Liver (tissue), 9 donors: ENCODE measurements around the gene RNFT2. TPM values are rescaled to one million over a fixed set of nuclear protein-coding genes. Genes with fewer than 3 reads are reported as not detected.

Experiments used
- DNase-seq: peaks from one replicate; pipeline ENCODE4 v3.0.0-alpha.2; 2017; ENCODE audit warnings: low spot score
- H3K27ac ChIP-seq, 2 donors: one replicate each; pipeline ENCODE4 v1.7.0; 2013; ENCODE audit warnings: inconsistent platforms in 2 of 2, low read length in 2 of 2, control low read depth in 1 of 2, low read depth in 1 of 2, mild to moderate bottlenecking in 1 of 2
- H3K27me3 ChIP-seq, 4 donors: one replicate each; pipeline versions ENCODE4 v1.6.1 to v1.7.0; 2013; ENCODE audit warnings: low read length in 3 of 4, inconsistent platforms in 1 of 4, mild to moderate bottlenecking in 1 of 4, moderate library complexity in 1 of 4; ENCODE audit not compliant: control insufficient read depth in 4 of 4, insufficient read depth in 4 of 4
- H3K36me3 ChIP-seq, 4 donors: one replicate each; pipeline versions ENCODE4 v1.6.1 to v1.7.0; 2013; ENCODE audit warnings: low read length in 3 of 4, mild to moderate bottlenecking in 3 of 4, low read depth in 1 of 4, moderate library complexity in 1 of 4; ENCODE audit not compliant: control insufficient read depth in 4 of 4, insufficient read depth in 3 of 4
- H3K4me1 ChIP-seq, 4 donors: one replicate each; pipeline versions ENCODE4 v1.6.1 to v1.7.0; 2013; ENCODE audit warnings: low read length in 3 of 4, mild to moderate bottlenecking in 3 of 4, moderate library complexity in 1 of 4; ENCODE audit not compliant: control insufficient read depth in 4 of 4, insufficient read depth in 4 of 4
- H3K4me3 ChIP-seq, 3 donors: one replicate each; pipeline versions ENCODE4 v1.6.1 to v1.7.0; 2013; ENCODE audit warnings: low read length in 3 of 3, control low read depth in 1 of 3, low read depth in 1 of 3, mild to moderate bottlenecking in 1 of 3
- H3K9ac ChIP-seq, 2 donors: one replicate each; pipeline ENCODE4 v1.7.0; 2013; ENCODE audit warnings: low read length in 2 of 2, mild to moderate bottlenecking in 2 of 2, moderate library complexity in 2 of 2, control low read depth in 1 of 2, low read depth in 1 of 2
- H3K9me3 ChIP-seq, 4 donors: one replicate each; pipeline versions ENCODE4 v1.6.1 to v1.7.0; 2013; ENCODE audit warnings: low read length in 3 of 4; ENCODE audit not compliant: control insufficient read depth in 4 of 4
- EGR1 ChIP-seq, 2 donors: IDR thresholded peaks; 2 replicates each; pipeline ENCODE4 v1.6.1; 2016 to 2018; ENCODE audit warnings: antibody characterized with exemption in 2 of 2, low read depth in 2 of 2
- FOXA1 ChIP-seq: IDR thresholded peaks from 2 replicates; pipeline ENCODE4 v1.6.1; 2016; ENCODE audit warnings: antibody characterized with exemption
- FOXA2 ChIP-seq: IDR thresholded peaks from 2 replicates; pipeline ENCODE4 v1.6.1; 2016; ENCODE audit warnings: antibody characterized with exemption
- GABPA ChIP-seq, 2 donors: IDR thresholded peaks in 1 of 2; conservative IDR thresholded peaks in 1 of 2; 2 replicates each; pipeline ENCODE4 v1.6.1; 2016; ENCODE audit warnings: antibody characterized with exemption in 2 of 2, mild to moderate bottlenecking in 1 of 2, moderate library complexity in 1 of 2
- HNF4G ChIP-seq: IDR thresholded peaks from 2 replicates; pipeline ENCODE4 v1.6.1; 2016; ENCODE audit warnings: antibody characterized with exemption
- JUND ChIP-seq, 2 donors: IDR thresholded peaks; 2 replicates each; pipeline ENCODE4 v1.6.1; 2016; ENCODE audit warnings: antibody characterized with exemption in 2 of 2
- RAD21 ChIP-seq, 2 donors: IDR thresholded peaks; 2 replicates each; pipeline ENCODE4 v1.6.1; 2016; ENCODE audit warnings: antibody characterized with exemption in 2 of 2, mild to moderate bottlenecking in 2 of 2
- SP1 ChIP-seq: IDR thresholded peaks from 2 replicates; pipeline ENCODE4 v1.6.1; 2018; ENCODE audit warnings: antibody characterized with exemption, mild to moderate bottlenecking
- TAF1 ChIP-seq: conservative IDR thresholded peaks from 2 replicates; pipeline ENCODE4 v1.6.1; 2016; ENCODE audit warnings: antibody characterized with exemption, mild to moderate bottlenecking
- YY1 ChIP-seq: IDR thresholded peaks from 2 replicates; pipeline ENCODE4 v1.6.1; 2016; ENCODE audit warnings: antibody characterized with exemption, mild to moderate bottlenecking
- WGBS: extraction: QIAGEN DNeasy Blood & Tissue Kit; methylation state at CpG from one replicate; pipeline ENCODE4 v1.1.7; 2013; 5-methylcytosine and 5-hydroxymethylcytosine counted together
- polyA plus RNA-seq, 2 donors: library from polyadenylated mRNA; stranded (reverse) in 1 of 2; unstranded in 1 of 2; fragments of 200-250 nt in 1 of 2; fragments of >200 nt in 1 of 2; fragmentation: Nextera tagmentation in 1 of 2; extraction: Ambion mirVana in 1 of 2; gene quantifications; one replicate each; pipeline versions ENCODE4 v1.2.1 to v1.2.3, GENCODE V29; 2013 to 2015
- total RNA-seq, 2 donors: library from RNA; depleted of rRNA; stranded (reverse); fragments of >200 nt; gene quantifications; one replicate each; pipeline ENCODE4 v1.2.3, GENCODE V29; 2014
- TF ChIP-seq, protein P1 (sequence below): IDR thresholded peaks from 2 replicates; pipeline ENCODE4 v1.6.1; 2016; ENCODE audit warnings: antibody characterized with exemption
- TF ChIP-seq, protein P2 (sequence below): fragments of 150-350 bp; IDR thresholded peaks from 2 replicates; pipeline ENCODE4 v1.5.1; 2017; ENCODE audit warnings: improper control_type of control experiment, low read depth, low read length; ENCODE audit not compliant: missing input control
- TF ChIP-seq, protein P3 (sequence below): IDR thresholded peaks from 2 replicates; pipeline ENCODE4 v1.6.1; 2016; ENCODE audit warnings: antibody characterized with exemption
- TF ChIP-seq, protein P4 (sequence below): IDR thresholded peaks from 2 replicates; pipeline ENCODE4 v1.6.1; 2016; ENCODE audit warnings: antibody characterized with exemption
- donor health status: healthy.
- donor health status: healthy.
- donor health status: healthy.
- donor health status: healthy.
- donor health status: healthy.

The RNFT2 gene
- total and polyA plus RNA-seq, 4 donors, result 0.13 to 1.4 (median 0.19) TPM

DNA sequence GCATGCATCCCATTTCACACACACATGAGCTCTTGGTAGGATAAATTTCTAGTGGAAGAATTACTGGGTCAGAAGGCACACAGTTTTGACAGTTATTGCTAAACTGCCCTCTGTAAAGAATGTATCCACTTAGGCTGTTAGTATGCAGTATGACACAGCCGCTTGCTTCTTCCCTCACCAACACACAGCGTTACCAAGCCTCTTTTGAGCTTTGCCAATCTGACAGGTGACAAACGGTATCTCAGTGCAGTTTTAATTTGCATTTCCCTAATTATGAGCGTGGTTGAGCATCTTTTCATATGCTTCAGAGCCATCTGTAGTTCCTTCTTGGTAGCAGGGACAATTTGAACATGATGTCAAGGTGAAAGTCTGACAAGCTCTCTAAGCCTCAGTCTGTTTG is 100.2 kb downstream of the RNFT2 start (continued):
- TF ChIP-seq EGR1 (IDR thresholded peaks at IDR 0.05; ENCODE audit: low read depth in 2 of 2) (no peak), SP1 (no peak)
- TF ChIP-seq, protein P1, sequence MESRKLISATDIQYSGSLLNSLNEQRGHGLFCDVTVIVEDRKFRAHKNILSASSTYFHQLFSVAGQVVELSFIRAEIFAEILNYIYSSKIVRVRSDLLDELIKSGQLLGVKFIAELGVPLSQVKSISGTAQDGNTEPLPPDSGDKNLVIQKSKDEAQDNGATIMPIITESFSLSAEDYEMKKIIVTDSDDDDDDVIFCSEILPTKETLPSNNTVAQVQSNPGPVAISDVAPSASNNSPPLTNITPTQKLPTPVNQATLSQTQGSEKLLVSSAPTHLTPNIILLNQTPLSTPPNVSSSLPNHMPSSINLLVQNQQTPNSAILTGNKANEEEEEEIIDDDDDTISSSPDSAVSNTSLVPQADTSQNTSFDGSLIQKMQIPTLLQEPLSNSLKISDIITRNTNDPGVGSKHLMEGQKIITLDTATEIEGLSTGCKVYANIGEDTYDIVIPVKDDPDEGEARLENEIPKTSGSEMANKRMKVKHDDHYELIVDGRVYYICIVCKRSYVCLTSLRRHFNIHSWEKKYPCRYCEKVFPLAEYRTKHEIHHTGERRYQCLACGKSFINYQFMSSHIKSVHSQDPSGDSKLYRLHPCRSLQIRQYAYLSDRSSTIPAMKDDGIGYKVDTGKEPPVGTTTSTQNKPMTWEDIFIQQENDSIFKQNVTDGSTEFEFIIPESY, result no peak

DNA sequence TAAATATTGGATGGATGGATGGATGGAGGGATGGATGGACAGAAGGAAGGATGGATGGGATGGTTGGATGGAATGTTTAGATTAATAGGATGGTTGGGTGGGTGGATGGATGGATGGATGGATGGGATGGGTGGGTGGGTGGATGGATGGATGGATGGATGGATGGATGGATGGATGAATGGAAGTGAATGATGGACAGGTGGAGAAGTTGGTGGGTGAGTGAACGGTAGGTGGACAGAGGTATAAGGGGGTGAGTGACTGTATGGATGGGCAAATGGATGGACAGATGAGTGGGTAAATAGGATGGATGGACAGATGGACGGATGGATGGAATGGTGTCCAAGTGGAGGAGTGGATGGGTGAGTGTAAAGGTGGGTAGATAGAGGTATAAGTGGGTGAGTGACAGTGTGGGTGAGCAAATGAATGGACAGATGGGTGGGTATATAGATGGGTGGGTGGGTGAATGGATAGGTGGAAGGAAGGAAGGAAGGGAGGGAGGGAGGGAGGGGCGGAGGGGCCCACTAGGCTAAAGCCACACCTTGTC is 101.2 kb downstream of the RNFT2 start:
- DNase-seq, result no peak
- no peak overlapping the region for H3K4me3 ChIP-seq
- H3K36me3 ChIP-seq, result no peaks in the 10 kb centered on the region
- H3K9me3 ChIP-seq, result no peaks in the 10 kb centered on the region
- TF ChIP-seq EGR1 (IDR thresholded peaks at IDR 0.05; ENCODE audit: low read depth in 2 of 2) (no peak), YY1 (no peak), JUND (IDR thresholded peaks at IDR 0.05) (no peak), HNF4G (no peak)
- TF ChIP-seq, protein P2, sequence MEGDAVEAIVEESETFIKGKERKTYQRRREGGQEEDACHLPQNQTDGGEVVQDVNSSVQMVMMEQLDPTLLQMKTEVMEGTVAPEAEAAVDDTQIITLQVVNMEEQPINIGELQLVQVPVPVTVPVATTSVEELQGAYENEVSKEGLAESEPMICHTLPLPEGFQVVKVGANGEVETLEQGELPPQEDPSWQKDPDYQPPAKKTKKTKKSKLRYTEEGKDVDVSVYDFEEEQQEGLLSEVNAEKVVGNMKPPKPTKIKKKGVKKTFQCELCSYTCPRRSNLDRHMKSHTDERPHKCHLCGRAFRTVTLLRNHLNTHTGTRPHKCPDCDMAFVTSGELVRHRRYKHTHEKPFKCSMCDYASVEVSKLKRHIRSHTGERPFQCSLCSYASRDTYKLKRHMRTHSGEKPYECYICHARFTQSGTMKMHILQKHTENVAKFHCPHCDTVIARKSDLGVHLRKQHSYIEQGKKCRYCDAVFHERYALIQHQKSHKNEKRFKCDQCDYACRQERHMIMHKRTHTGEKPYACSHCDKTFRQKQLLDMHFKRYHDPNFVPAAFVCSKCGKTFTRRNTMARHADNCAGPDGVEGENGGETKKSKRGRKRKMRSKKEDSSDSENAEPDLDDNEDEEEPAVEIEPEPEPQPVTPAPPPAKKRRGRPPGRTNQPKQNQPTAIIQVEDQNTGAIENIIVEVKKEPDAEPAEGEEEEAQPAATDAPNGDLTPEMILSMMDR, result no peak
- TF ChIP-seq, protein P3, sequence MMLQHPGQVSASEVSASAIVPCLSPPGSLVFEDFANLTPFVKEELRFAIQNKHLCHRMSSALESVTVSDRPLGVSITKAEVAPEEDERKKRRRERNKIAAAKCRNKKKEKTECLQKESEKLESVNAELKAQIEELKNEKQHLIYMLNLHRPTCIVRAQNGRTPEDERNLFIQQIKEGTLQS, result no peak
- H3K9ac ChIP-seq, result no peak overlapping the region
- no peaks in the 10 kb centered on the region for H3K4me1 ChIP-seq
- WGBS, result 84% methylated on average over 3 of the region's 3 CpGs
- no peaks in the 10 kb centered on the region for H3K27me3 ChIP-seq
- no peak overlapping the region for H3K27ac ChIP-seq

DNA sequence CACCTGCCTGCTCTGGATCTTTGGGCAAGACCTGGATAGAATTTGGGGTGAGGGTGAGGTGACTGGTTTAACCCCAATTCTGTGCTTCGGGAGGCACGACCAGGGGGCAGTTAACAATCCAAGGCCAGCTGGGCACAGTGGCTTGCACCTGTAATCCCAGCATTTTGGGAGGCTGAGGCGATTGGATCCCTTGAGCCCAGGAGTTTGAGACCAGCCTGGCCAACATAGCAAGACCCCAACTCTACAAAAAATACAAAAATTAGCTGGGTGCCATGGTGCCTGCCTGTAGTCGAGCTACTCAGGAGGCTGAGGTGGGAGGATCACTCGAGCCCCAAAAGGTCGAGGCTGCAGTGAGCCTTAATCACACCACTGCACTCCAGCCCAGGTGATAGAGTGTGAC is 105.0 kb downstream of the RNFT2 start:
- no peak for DNase-seq
- no peak for TF ChIP-seq TAF1
- no peak for TF ChIP-seq FOXA1
- no peaks in the 10 kb centered on the region for H3K36me3 ChIP-seq
- H3K4me3 ChIP-seq, result no peak overlapping the region
- no peaks in the 10 kb centered on the region for H3K4me1 ChIP-seq
- H3K27me3 ChIP-seq, result no peaks in the 10 kb centered on the region
- no peaks in the 10 kb centered on the region for H3K9me3 ChIP-seq
- 87% methylated on average over 6 of the region's 6 CpGs for WGBS
- no peak overlapping the region for H3K27ac ChIP-seq
- no peak overlapping the region for H3K9ac ChIP-seq

DNA sequence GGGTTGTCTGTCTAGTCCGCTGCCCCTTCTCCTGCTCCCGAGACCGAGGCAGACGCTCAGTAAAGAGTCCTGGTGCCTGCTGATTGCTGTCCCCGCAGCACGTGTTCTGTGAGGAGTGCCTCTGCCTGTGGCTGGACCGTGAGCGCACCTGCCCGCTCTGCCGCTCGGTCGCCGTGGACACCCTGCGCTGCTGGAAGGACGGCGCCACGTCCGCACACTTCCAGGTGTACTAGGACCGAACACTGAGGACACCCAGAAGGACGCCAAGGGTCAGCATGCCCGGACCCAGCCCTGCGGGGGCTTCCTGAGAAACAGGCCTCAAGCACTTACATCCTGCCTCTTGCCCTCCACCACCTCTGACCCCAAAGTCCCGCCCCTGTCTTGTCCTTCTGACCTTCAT is 111.1 kb downstream of the RNFT2 start:
- Histone ChIP-seq H3K4me1 (no peaks in the 10 kb centered on the region), H3K27me3 (no peaks in the 10 kb centered on the region), H3K4me3 (no peak overlapping the region), H3K36me3 (no peaks in the 10 kb centered on the region), H3K9me3 (no peaks in the 10 kb centered on the region), H3K9ac (no peak overlapping the region), H3K27ac (no peak overlapping the region)
- TF ChIP-seq, protein P2, result no peak
- TF ChIP-seq EGR1 (IDR thresholded peaks at IDR 0.05; ENCODE audit: low read depth in 2 of 2), result no peak
- TF ChIP-seq TAF1, result no peak
- TF ChIP-seq, protein P3, result no peak
- no peak for TF ChIP-seq RAD21 (IDR thresholded peaks at IDR 0.05)
- TF ChIP-seq FOXA2, result no peak
- TF ChIP-seq JUND (IDR thresholded peaks at IDR 0.05), result no peak
- TF ChIP-seq HNF4G, result no peak
- TF ChIP-seq, protein P4, sequence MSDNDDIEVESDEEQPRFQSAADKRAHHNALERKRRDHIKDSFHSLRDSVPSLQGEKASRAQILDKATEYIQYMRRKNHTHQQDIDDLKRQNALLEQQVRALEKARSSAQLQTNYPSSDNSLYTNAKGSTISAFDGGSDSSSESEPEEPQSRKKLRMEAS, result no peak
- TF ChIP-seq GABPA (IDR thresholded peaks at IDR 0.05 in 1 of 2, conservative IDR thresholded peaks at IDR 0.05 in 1 of 2), result no peak
- DNase-seq, result no peak
- 93% methylated on average over 23 of the region's 23 CpGs for WGBS
